Measurements from ENCODE around the gene IFNL2. TPM values are rescaled to one million over a fixed set of nuclear protein-coding genes. Genes with fewer than 3 reads are reported as not detected.

Gene IFNL2
- total and polyA plus RNA-seq, 9 donors, result not detected

DNA sequence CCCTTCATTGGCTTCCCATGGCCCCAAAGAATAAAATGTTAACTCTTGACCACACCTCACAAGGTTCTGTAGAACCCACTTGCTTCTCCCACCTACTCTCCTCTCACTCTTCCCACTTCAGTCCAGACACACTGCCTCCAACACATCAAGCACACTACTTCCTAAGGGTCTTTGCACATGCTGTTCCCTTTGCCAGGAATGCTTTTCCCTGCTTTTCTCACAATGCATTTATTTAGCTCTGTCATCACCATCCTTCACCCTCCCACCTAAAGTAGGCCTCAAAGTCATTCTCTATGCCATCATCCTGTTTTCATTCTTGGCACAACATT is 36.0 kb downstream of the IFNL2 start:
- Histone ChIP-seq H3K36me3 (no peaks in the 10 kb centered on the region), H3K27ac (no peak overlapping the region), H3K4me1 (ENCODE audit: insufficient read depth) (no peaks in the 10 kb centered on the region), H3K4me3 (no peak overlapping the region), H3K27me3 (no peaks in the 10 kb centered on the region), H3K9me3 (no peaks in the 10 kb centered on the region)
- TF ChIP-seq POLR2A (IDR thresholded peaks at IDR 0.05), result no peak
- no peak for TF ChIP-seq EP300 (IDR thresholded peaks at IDR 0.05)
- DNase-seq, result no peak
- intact Hi-C loops (cut with DNase I), result no loop called here

DNA sequence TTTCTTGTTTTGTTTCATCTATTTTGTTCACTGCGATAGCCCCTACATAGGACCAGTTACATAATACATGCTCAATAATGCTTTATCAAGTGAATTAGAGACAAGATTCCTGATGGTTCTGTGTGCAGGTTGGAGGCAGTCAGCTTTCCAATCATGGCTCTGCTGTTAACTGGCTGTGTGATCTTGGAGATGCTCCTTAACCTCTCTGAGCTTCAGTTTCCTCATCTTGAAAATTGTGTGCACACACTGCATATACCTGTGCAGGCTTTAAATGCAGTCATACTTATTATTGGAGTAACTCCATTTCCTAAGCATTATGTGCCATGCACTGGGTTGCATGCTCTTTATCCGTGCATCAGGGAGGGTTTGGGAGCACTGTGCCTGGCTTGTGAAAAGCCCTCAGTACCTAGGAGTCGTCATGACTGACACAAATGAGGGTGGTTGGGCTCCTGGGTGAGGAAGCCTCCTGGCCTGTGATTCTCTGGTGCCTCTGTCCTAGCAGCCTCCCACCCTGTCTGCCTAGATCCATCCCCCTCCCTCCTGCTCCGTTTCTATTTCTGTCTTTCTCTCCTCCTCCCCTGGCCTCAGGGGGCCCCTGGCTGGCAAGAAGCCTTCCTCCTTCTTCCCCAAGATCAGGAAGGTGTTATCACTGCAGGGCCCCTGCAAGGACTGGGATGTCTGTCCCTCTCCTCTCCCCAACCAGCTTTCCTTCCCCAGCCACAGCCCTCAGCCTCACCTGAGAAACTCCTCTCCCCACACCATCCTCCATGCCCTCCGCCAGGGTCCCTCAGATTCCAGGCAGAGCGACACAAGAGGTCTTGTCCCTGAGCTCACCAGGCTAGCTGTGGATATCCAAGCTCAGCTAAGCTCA is 36.7 kb downstream of the IFNL2 start:
- intact Hi-C loops (cut with DNase I), result no loop called here
- 30 to 36% (median 35%) methylated on average over 6 of the region's 6 CpGs for WGBS, 3 donors
- no peaks in the 10 kb centered on the region for H3K36me3 ChIP-seq
- TF ChIP-seq POLR2A (IDR thresholded peaks at IDR 0.05) (no peak), EP300 (IDR thresholded peaks at IDR 0.05) (no peak)
- TF ChIP-seq, protein P1, sequence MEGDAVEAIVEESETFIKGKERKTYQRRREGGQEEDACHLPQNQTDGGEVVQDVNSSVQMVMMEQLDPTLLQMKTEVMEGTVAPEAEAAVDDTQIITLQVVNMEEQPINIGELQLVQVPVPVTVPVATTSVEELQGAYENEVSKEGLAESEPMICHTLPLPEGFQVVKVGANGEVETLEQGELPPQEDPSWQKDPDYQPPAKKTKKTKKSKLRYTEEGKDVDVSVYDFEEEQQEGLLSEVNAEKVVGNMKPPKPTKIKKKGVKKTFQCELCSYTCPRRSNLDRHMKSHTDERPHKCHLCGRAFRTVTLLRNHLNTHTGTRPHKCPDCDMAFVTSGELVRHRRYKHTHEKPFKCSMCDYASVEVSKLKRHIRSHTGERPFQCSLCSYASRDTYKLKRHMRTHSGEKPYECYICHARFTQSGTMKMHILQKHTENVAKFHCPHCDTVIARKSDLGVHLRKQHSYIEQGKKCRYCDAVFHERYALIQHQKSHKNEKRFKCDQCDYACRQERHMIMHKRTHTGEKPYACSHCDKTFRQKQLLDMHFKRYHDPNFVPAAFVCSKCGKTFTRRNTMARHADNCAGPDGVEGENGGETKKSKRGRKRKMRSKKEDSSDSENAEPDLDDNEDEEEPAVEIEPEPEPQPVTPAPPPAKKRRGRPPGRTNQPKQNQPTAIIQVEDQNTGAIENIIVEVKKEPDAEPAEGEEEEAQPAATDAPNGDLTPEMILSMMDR (IDR thresholded peaks at IDR 0.05), result no peak
- no peak overlapping the region for H3K4me3 ChIP-seq
- DNase-seq, result no peak
- no peaks in the 10 kb centered on the region for H3K9me3 ChIP-seq
- no peak overlapping the region for H3K27ac ChIP-seq
- H3K27me3 ChIP-seq, result no peaks in the 10 kb centered on the region
- no peaks in the 10 kb centered on the region for H3K4me1 ChIP-seq (ENCODE audit: insufficient read depth)

DNA sequence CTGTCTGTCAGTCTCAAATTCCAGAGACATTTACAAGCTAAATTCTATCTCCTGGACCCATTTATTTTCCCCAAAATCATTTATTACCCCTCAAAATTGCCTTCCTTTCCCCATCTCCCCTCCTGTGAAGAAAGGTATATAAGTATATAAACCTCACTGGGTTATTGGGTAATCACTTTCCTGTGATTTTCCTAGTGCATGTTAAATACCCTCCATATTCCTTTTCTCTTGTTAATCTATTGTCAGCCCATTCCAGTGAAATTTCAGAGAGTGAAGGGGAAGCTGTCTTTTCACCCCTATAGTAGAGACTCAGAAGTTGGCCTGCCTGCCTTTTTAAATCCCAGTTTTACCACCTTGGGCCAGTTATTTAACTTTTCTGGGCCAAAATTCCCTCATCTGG is 37.9 kb downstream of the IFNL2 start:
- Histone ChIP-seq H3K27me3 (no peaks in the 10 kb centered on the region), H3K4me3 (no peak overlapping the region), H3K27ac (no peak overlapping the region), H3K4me1 (ENCODE audit: insufficient read depth) (no peaks in the 10 kb centered on the region), H3K36me3 (no peaks in the 10 kb centered on the region), H3K9me3 (no peaks in the 10 kb centered on the region)
- DNase-seq, result no peak
- intact Hi-C loops (cut with DNase I), result no loop called here
- no peak for TF ChIP-seq EP300 (IDR thresholded peaks at IDR 0.05)
- TF ChIP-seq, protein P1 (IDR thresholded peaks at IDR 0.05), result no peak
- TF ChIP-seq POLR2A (IDR thresholded peaks at IDR 0.05), result no peak

DNA sequence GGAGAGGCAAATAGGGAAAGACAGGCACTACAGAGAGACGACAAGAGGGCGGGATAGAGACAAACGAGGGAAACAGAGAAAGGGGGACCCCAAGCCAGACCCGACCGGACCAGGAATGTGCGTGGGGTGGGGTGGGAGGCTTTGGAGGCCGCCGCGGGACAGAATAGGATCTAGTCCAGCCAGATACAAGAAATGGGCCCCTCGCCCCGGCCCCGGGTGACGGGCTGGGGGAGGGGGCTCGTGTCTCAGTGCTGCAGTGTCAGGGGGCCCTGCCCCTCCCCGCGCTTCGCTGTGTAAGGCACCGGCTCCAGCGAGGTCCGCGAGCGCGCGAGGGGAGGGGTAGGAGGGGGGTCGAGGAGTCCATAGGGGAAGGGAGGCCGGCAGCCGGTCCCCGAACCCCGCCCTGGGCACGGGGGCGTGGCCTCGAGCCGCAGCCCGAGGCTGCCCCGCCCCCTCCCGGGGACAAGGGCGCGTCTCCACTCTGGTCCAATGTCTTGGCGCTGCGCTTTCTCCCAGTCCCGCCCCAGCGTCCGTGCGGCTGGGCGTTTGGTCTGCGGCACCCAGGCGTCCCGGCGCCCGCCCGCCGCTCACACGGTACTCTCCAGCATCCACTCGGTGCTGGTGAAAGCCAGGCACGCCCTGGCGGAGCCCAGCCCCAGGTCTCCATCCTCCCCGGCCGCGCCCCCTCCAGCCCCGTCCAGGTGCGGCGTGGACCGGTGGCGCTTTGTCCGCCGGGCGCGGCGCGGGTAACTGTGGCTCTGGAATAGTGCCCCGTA is 39.0 kb downstream of the IFNL2 start:
- H3K9me3 ChIP-seq, result no peaks in the 10 kb centered on the region
- intact Hi-C loops (cut with DNase I), result no loop called here
- no peaks in the 10 kb centered on the region for H3K4me1 ChIP-seq (ENCODE audit: insufficient read depth)
- no peak overlapping the region for H3K27ac ChIP-seq
- no peaks in the 10 kb centered on the region for H3K27me3 ChIP-seq
- TF ChIP-seq EP300 (IDR thresholded peaks at IDR 0.05) (no peak), POLR2A (IDR thresholded peaks at IDR 0.05) (no peak)
- TF ChIP-seq, protein P1 (IDR thresholded peaks at IDR 0.05), result no peak
- H3K36me3 ChIP-seq, result no peaks in the 10 kb centered on the region
- H3K4me3 ChIP-seq, result no peak overlapping the region
- DNase-seq, result no peak
- 20 to 38% (median 31%) methylated on average over 44 to 71 of the region's 71 CpGs for WGBS, 3 donors
